ENCODE results near the gene BTRC.

DNA sequence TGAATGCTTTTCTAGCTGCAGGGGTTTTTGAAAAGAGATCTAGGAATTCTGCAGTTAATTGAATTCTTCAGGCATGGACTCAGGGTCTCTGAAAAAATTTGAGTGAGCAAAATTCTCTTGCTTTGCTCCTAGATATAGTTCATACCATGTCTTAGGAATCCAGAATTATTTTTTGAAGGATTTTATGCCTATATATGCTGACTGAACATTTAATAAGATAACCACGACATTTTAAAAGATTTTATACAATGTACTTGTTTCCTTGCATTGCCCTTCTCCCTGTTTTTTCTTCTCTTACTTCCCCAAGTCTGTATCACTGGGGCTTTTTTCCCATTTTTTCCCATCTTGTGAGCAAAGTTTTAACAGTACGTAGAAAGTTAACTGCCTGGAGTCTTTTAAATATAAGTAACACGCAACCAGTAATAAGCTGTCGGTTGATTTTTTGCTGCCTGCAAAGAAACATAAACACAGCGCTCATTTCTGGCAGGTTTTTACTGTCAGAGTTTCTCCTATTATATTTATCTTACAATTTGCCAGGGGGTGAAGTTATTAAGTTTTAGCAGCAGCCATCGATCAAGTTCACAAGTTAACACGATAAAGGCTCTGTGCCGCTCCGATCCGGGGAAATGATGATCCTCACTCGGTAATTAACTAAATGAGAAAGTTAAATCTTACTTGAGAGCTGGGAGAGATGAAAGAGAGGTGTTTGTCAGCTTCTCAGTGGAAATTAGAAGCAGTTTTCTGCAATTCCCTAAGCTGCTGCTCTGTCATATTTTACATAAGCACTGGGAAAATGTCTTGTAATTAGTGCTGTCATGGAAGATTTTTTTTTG is 153.1 kb downstream of the BTRC start:
- no peak for TF ChIP-seq POLR2A (IDR thresholded peaks at IDR 0.05)
- no peak for TF ChIP-seq CTCF (IDR thresholded peaks at IDR 0.05)

All from body of pancreas (tissue), 4 donors.